OCI-LY1 (cell line): ENCODE results near the gene DNAJC30.
A peak's percentile ranks its signal among the peaks of the same experiment; 100 is the strongest.

Experiments
- H2AFZ ChIP-seq: fragments of 200-600 bp; sonication (generic), shearing (Covaris generic); 2 replicates; pipeline ENCODE4 v1.6.0; 2014; ENCODE audit warnings: antibody characterized with exemption, mild to moderate bottlenecking, low read length
- H3F3A ChIP-seq: fragments of 200-600 bp; sonication (generic), shearing (Covaris generic); 2 replicates; pipeline ENCODE4 v1.6.0; 2014; ENCODE audit warnings: mild to moderate bottlenecking, antibody characterized with exemption, low read length, moderate library complexity; ENCODE audit not compliant: insufficient read depth
- H3K27ac ChIP-seq: fragments of 200-600 bp; sonication (generic); 2 replicates; pipeline ENCODE4 v1.5.1; 2014; ENCODE audit warnings: low read length, mixed run types, mild to moderate bottlenecking, low read depth; ENCODE audit not compliant: poor library complexity, severe bottlenecking
- H3K27me3 ChIP-seq: fragments of 200-600 bp; sonication (generic); 2 replicates; pipeline ENCODE4 v1.6.0; 2014; ENCODE audit warnings: antibody characterized with exemption, mild to moderate bottlenecking, low read length, moderate library complexity; ENCODE audit not compliant: insufficient read depth
- H3K36me3 ChIP-seq: fragments of 200-600 bp; sonication (generic); 2 replicates; pipeline ENCODE4 v1.6.1; 2014; ENCODE audit warnings: mild to moderate bottlenecking, antibody characterized with exemption, low read length, moderate library complexity, mixed read lengths; ENCODE audit not compliant: insufficient read depth
- H3K4me1 ChIP-seq: fragments of 200-600 bp; sonication (generic); 2 replicates; pipeline ENCODE4 v1.5.1; 2014; ENCODE audit warnings: mild to moderate bottlenecking, low read length, moderate library complexity; ENCODE audit not compliant: insufficient read depth, severe bottlenecking
- H3K4me2 ChIP-seq: fragments of 200-600 bp; sonication (generic), shearing (Covaris generic); 2 replicates; pipeline ENCODE4 v1.6.1; 2014; ENCODE audit warnings: low read length
- H3K4me3 ChIP-seq: fragments of 200-600 bp; sonication (generic); 2 replicates; pipeline ENCODE4 v1.5.1; 2014; ENCODE audit warnings: low read length, low read depth, mild to moderate bottlenecking, mixed read lengths; ENCODE audit not compliant: poor library complexity, severe bottlenecking
- H3K79me2 ChIP-seq: fragments of 200-600 bp; shearing (Covaris generic); 2 replicates; pipeline ENCODE4 v1.6.1; 2016; ENCODE audit warnings: mixed run types, low read length, mixed read lengths; ENCODE audit not compliant: insufficient read depth
- H3K9ac ChIP-seq: fragments of 200-600 bp; sonication (generic), shearing (Covaris generic); 2 replicates; pipeline ENCODE4 v1.6.1; 2014; ENCODE audit warnings: mild to moderate bottlenecking, low read length, mixed read lengths
- H3K9me2 ChIP-seq: fragments of 200-600 bp; sonication (generic), shearing (Covaris generic); 2 replicates; pipeline ENCODE4 v1.6.1; 2014; ENCODE audit warnings: low read depth, mild to moderate bottlenecking, low read length, mixed read lengths
- H3K9me3 ChIP-seq: fragments of 200-600 bp; shearing (Covaris generic); 2 replicates; pipeline ENCODE4 v1.6.1; 2014; ENCODE audit warnings: low read length, mixed read lengths
- H4K20me1 ChIP-seq: fragments of 200-600 bp; sonication (generic), shearing (Covaris generic); 2 replicates; pipeline ENCODE4 v1.6.0; 2016; ENCODE audit warnings: mild to moderate bottlenecking, low read length; ENCODE audit not compliant: insufficient read depth
- CTCF ChIP-seq: fragments of 200-600 bp; sonication (generic), shearing (Covaris generic); IDR thresholded peaks from 2 replicates; pipeline ENCODE4 v1.5.1; 2017; ENCODE audit warnings: mild to moderate bottlenecking, antibody characterized with exemption, low read length, moderate library complexity, mixed read lengths
- EZH2 ChIP-seq: fragments of 200-600 bp; sonication (generic), shearing (Covaris generic); IDR thresholded peaks from 2 replicates; pipeline ENCODE4 v1.8.0; 2017; ENCODE audit warnings: borderline replicate concordance, mixed run types, mild to moderate bottlenecking, antibody characterized with exemption, low read length, moderate library complexity, mixed read lengths

DNAJC30 gene

GRCh38 chr7:73704640-73705550 is 21.6 kb upstream of the DNAJC30 start:
- H3K9ac ChIP-seq = no peak overlapping the region
- no peaks in the 10 kb centered on the region for H3K9me3 ChIP-seq
- no peaks in the 10 kb centered on the region for H4K20me1 ChIP-seq

GRCh38 chr7:73703757-73704639 is 20.7 kb upstream of the DNAJC30 start:
- H3K4me1 ChIP-seq = peaks cover 3% of the 10 kb centered on the region
- H3K27ac ChIP-seq = no peak overlapping the region
- no peaks in the 10 kb centered on the region for H3K9me2 ChIP-seq
- TF ChIP-seq EZH2 (no peak), CTCF (no peak)
- H2AFZ ChIP-seq = no peak overlapping the region
- no peak overlapping the region for H3K9ac ChIP-seq
- H3K4me3 ChIP-seq = peak overlapping the region; percentile 12
- H3K4me2 ChIP-seq = peak overlapping the region; percentile 36
- H3F3A ChIP-seq = no peaks in the 10 kb centered on the region
- H3K36me3 ChIP-seq = peaks cover 9% of the 10 kb centered on the region; the same call in 1 of the 2 replicates
- no peaks in the 10 kb centered on the region for H3K9me3 ChIP-seq
- peaks cover 10% of the 10 kb centered on the region; the same call in 1 of the 2 replicates for H3K27me3 ChIP-seq
- no peaks in the 10 kb centered on the region for H4K20me1 ChIP-seq
- H3K79me2 ChIP-seq = no peaks in the 10 kb centered on the region

More at GRCh38 chr7:73704640-73705550, 21.6 kb upstream of the DNAJC30 start:
- Histone ChIP-seq H3K79me2 (no peaks in the 10 kb centered on the region), H3K4me1 (peaks cover 3% of the 10 kb centered on the region), H3K27me3 (peaks cover 10% of the 10 kb centered on the region; the same call in 1 of the 2 replicates), H3K36me3 (no peaks in the 10 kb centered on the region), H3K4me2 (no peak overlapping the region), H3K27ac (no peak overlapping the region), H3K4me3 (no peak overlapping the region), H2AFZ (no peak overlapping the region), H3K9me2 (no peaks in the 10 kb centered on the region), H3F3A (no peaks in the 10 kb centered on the region)
- no peak for TF ChIP-seq CTCF
- no peak for TF ChIP-seq EZH2

- H4K20me1 ChIP-seq = no peaks in the 10 kb centered on the region
- H3K27ac ChIP-seq = no peak overlapping the region
- H3K4me2 ChIP-seq = no peak overlapping the region; the same call in 1 of the 2 replicates
- H3K4me3 ChIP-seq = no peak overlapping the region
- no peaks in the 10 kb centered on the region for H3K9me2 ChIP-seq
- H3K79me2 ChIP-seq = no peaks in the 10 kb centered on the region
- H2AFZ ChIP-seq = no peak overlapping the region
- peaks cover 16% of the 10 kb centered on the region; the same call in 1 of the 2 replicates for H3K36me3 ChIP-seq
- peaks cover 3% of the 10 kb centered on the region for H3K4me1 ChIP-seq
- H3K9me3 ChIP-seq = no peaks in the 10 kb centered on the region
- no peak for TF ChIP-seq CTCF
- TF ChIP-seq EZH2 = no peak
- no peak overlapping the region for H3K9ac ChIP-seq
- no peaks in the 10 kb centered on the region for H3F3A ChIP-seq
- H3K27me3 ChIP-seq = peaks cover 10% of the 10 kb centered on the region; the same call in 1 of the 2 replicates
Measured at GRCh38 chr7:73703225-73703624, 20.0 kb upstream of the DNAJC30 start.
